NCI-H2171 treated with DMSO at 0.1 percent for 48 hours (cell line): ENCODE data around the gene DERA.
"Not testable (repeated sequence)": the region's sequence is repeated elsewhere in the genome, so short reads cannot be mapped to it uniquely, and the experiment has no call there.

ENCODE experiments used
- DNase-seq: peaks from one replicate; lab custom pipeline; 2025; lab: John Stamatoyannopoulos, UW

DERA gene

GRCh38 chr12:16012117-16012516, 101.0 kb downstream of the DERA start:
- no peak for DNase-seq

GRCh38 chr12:16013722-16014121, 102.6 kb downstream of the DERA start:
- DNase-seq, result not testable (repeated sequence)

DNA sequence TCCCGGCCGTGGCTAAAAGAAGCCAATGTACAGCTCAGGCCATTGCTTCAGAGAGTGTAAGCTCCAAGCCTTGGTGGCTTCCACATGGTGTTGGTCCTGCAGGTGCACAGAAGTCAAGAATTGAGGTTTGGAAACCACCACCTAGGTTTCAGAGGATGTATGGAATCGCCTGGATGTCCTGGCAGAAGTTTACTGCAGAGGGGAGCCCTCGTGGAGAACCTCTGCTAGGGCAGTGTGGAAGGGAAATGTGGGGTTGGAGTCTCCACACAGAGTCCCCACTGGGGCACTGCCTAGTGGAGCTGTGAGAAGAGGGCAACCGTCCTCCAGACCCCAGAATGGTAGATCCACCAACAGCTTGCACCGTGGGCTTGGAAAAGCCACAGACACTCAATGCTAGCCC, 103.3 kb downstream of the DERA start:
- DNase-seq, result not testable (repeated sequence)

DNA sequence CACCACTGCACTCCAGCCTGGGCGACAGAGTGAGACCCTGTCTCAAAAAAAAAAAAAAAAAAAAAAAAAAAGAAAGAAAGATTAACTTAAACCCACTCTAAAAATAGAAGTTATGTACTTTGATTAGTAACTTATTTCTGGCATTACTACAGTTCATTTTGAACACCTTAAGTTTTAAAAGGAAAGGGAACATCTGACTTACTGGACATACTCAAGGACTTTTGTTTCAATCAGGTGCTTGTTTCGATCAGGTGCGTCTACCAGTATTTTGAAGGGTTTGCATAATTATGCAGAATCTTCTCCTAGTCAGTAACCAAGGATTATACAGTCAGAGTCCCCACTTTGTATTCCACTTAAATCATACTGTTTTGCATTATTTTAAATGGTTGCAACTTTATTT, 105.6 kb downstream of the DERA start:
- no peak for DNase-seq

DNA sequence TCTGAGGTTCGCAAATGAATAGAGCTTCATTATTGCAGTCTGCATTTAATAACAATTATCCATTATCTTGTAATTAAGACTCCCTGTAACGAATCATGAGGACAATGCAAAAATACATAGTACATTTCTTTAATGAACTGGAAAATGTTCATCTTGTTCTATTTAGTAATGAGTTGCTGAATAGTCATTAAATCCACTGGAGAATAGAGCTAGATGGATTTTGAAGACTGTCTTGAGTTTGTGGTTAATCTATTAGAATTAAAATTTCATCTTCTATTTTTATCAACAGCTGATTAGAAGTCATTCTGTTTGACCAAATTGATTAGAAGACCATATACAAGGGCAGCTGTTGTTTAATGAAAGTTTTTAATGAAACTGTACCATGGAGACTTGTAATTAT, 107.2 kb downstream of the DERA start:
- DNase-seq, result no peak

DNA sequence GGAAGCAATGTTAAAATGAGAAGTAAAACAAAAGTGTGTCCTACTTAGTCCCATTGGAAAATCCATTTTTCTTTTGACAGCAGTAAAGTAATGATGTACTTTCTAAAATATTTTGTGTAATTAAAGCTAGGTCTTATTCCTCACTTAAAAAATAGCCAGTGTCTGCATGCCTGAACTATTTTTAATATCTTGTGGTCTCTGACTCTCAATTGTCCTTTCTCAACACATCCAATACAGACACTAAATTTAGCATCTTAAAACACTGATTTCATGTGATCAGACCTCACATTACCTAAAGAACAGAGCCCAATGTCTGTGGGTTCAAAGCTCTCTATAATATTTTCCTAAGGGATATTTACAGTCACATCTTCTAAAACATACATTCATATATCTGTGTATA, 108.0 kb downstream of the DERA start:
- DNase-seq, result no peak

DNA sequence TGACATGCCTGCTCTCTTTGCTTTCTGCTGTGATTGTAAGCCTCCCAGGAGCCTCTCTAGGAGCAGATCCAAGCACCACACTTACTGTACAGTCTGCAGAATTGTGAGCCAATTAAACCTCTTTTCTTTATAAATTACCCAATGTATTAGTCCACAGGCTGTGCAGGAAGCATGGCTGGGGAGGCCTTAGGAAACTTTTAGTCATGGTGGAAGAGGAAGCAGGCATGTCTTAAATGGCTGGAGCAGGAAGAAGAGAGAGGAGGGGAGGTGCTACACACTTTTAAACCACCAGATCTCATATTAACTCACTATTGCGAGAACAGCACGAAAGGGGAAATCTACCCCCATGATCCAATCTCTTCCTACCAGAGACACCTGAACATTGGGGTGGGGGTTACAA, 108.9 kb downstream of the DERA start:
- DNase-seq, result no peak

DNA sequence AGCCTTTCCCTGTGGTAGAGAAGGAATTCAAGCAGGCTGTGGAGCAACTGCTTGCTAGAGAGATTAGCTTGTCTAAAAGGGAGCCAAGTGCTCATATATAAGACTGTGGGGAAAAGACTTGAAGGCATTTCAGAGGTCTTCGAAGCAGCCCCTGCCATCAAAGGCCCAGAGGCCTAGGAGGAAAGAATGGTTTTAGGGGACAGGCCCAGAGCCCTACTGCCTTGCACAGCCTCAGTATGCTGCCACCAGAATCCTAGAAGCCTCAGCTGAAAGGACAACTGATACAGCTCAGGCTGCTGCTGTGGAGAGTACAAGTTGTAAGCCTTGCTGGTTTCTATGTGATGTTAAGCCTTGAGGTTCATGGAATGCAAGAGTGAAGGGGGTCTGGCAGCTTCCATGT, 109.9 kb downstream of the DERA start:
- DNase-seq, result no peak

GRCh38 chr12:16021676-16022075, 110.5 kb downstream of the DERA start:
- no peak for DNase-seq

DNA sequence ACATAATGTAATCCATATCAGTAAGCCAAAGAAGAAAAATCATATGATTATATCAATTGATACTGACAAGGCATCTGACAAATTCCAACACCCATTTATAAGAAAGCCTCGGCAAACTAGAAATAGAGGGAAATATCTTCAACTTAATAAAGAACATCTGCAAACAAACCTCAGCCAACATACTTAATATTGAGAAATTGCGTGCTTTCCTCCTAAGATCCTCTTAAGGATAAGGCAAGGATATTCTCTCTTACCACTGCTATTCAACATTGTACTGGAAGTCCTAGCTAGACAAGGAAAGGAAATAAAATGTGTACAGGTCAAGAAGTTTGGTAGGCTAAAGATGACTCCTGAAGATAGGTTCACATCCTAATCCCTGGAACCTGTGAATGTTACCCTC, 115.9 kb downstream of the DERA start:
- no peak for DNase-seq

- DNase-seq, result no peak
Observed at GRCh38 chr12:16030744-16031143, 119.6 kb downstream of the DERA start.

DNA sequence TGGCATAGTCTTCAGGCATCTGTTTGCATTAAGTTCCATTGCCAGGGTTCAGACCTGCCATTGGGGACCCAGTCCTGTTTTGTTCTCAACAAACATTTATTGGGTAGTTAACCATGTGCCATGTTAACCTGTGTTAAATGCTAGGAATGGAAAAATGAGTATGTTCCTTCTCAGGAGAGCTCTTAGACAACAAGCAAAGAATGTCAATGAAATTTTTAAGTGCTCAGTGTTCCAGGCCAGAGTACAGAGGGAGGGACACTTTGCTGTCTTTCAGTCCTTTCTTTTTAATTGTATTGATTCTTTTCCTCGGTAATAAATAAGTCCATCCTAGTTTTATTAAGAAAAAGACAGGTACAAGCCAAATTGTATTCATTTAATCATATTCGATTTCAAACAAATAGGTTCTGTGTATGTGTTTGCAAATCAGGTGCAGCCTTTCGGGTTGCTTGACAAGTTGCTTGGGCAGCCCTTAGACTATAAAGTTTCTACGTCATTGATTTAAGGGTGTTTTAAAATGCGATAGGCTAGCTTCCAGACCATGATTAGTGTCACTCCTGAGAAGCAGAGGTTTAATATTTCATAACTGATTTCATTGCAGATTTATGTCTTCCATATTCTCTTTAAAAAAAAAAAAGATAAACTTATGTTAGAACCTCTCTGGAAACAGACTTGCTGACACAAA, 123.1 kb downstream of the DERA start:
- no peak for DNase-seq

- DNase-seq, result no peak
Observed at GRCh38 chr12:16036073-16036472, 124.9 kb downstream of the DERA start.

DNA sequence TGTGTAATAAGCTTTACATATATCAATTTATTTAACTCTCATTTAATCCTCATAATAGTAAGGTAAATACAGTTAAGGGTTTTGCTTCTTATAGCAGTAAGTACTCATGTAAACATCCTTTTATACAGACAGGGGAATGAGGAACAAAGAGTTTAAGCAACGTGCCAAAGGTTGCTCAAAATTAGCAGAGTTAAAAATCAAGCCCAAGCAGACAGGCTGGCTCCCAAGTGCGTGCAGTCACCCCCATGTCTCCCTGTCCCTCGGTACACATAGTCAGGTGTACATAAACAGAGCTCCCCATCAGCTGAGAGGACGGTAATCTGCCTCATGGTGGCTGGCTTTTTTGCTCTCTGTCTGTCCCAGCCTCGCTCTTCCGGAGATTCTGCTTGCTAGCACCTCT, 126.4 kb downstream of the DERA start:
- DNase-seq, result no peak

- no peak for DNase-seq
Observed at GRCh38 chr12:16043480-16043879, 132.3 kb downstream of the DERA start.

- DNase-seq, result no peak
Observed at GRCh38 chr12:16046266-16046665, 135.1 kb downstream of the DERA start.

- DNase-seq, result no peak
Observed at GRCh38 chr12:16048511-16048910, 137.4 kb downstream of the DERA start.

- DNase-seq, result no peak
Observed at GRCh38 chr12:16056910-16057309, 145.8 kb downstream of the DERA start.

- DNase-seq, result not testable (repeated sequence)
Observed at GRCh38 chr12:16057351-16057751, 146.2 kb downstream of the DERA start.

DNA sequence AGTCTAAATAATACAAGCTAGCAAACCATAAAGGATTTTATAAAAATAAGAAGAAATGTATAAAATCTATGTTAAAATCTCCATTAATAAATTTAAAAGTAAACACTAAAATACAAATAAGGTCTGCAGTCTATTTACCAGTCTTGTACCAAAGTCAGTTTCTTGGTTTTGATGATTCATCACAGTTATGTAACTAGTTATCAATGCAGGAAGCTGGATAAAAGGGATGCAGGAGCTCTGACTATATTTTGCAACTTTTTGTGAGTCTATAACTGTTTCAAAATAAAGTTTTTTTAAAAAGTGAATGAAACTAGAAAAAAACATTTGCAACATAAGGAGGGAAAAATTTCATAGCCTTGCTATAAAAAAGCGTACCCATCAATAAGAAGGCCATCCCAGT, 151.5 kb downstream of the DERA start:
- DNase-seq, result no peak

- no peak for DNase-seq
Observed at GRCh38 chr12:16063726-16064125, 152.6 kb downstream of the DERA start.

GRCh38 chr12:16070113-16070512, 159.0 kb downstream of the DERA start:
- DNase-seq, result no peak

DNA sequence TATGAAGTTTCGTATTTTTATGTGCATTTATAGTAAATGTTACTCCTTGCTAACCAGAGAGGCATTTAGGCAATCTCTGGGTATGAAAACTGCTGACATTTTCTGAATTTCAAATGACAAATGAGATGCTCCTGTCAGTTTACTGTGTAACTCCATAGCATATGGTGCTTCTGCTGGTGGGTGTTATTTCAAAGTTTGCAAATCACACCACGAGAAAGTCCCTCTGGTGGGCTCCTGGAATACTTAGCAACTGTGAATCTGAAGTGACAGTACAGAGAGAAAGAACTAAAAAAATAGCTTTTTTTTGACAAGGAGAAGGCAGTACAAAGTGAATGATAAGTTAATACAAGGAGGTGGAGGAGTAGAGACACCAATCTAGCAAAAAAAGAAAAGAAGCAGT, 161.5 kb downstream of the DERA start:
- peak; percentile 86 for DNase-seq

GRCh38 chr12:16074894-16075293, 163.8 kb downstream of the DERA start:
- DNase-seq, result no peak

DNA sequence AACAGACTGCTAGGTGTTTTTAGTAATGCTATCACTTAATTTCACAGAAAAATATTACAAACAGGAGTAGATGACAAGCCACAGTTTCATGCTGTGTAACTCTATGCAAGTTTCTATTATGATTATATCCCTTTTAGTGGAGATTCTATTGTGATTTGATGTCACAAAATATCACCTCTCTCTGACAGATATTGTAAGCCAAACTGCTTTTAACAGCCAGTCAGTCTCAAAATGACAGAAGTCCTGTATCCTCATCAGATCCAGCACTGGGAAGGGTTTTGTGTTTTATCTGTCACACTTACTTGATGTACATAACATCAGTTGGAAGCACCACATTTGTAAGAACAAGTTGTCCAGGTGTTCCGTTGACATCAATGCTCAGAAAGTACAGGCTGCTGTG, 164.8 kb downstream of the DERA start:
- no peak for DNase-seq
